Measurements from ENCODE around the gene CACNB1. TPM values are rescaled to one million over a fixed set of nuclear protein-coding genes. Genes with fewer than 3 reads are reported as not detected.

Gene CACNB1
- polyA plus RNA-seq, 1 of the 3 experiments (the other 2 are of a cell fraction): 7.4 TPM

DNA sequence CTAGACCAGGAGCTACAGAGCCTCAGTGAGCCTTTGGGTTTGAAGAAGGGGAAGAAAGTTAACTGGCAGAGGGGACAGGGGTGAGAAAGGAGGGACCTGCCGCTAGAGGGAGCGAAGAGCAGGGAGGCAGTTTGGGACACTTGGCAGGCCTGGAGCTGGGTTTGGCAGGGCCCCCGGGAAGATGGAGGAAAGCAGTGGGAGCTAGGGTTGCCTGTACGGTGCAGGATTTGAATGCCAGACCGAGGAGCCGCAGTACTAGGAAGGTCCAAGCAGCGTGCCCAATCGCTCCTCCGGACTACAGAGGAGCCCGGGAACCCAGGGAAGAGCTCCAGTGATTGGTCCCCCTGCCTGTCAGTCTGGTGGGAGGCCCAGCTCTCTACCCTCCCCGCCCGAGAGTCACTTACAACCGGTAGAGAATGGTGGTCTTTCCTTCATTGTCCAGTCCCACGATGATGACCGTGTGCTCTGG is 32.8 kb downstream of the CACNB1 start (continued):
- TF ChIP-seq, protein P1, sequence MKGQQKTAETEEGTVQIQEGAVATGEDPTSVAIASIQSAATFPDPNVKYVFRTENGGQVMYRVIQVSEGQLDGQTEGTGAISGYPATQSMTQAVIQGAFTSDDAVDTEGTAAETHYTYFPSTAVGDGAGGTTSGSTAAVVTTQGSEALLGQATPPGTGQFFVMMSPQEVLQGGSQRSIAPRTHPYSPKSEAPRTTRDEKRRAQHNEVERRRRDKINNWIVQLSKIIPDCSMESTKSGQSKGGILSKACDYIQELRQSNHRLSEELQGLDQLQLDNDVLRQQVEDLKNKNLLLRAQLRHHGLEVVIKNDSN (IDR thresholded peaks at IDR 0.05; ENCODE audit: borderline replicate concordance, low read depth): no peak
- TF ChIP-seq RCOR1 (IDR thresholded peaks at IDR 0.05; ENCODE audit: low read length) (no peak), TCF12 (IDR thresholded peaks at IDR 0.05) (no peak), NRF1 (IDR thresholded peaks at IDR 0.05; ENCODE audit: low read depth, low read length) (no peak), JUND (IDR thresholded peaks at IDR 0.05) (no peak), MXI1 (IDR thresholded peaks at IDR 0.05; ENCODE audit: low read depth, low read length) (0 out of 2 replicates have a peak, but pooled peaks have one; percentile 37), NFIC (IDR thresholded peaks at IDR 0.05; ENCODE audit: borderline replicate concordance) (no peak; the same call in 1 of the 2 replicates), MEF2A (IDR thresholded peaks at IDR 0.05; ENCODE audit: borderline replicate concordance, low read depth) (no peak), SIN3A (IDR thresholded peaks at IDR 0.05; ENCODE audit: borderline replicate concordance, low read depth, low read length) (peak; percentile 61; the same call in 1 of the 2 replicates)
- TF ChIP-seq, protein P2, sequence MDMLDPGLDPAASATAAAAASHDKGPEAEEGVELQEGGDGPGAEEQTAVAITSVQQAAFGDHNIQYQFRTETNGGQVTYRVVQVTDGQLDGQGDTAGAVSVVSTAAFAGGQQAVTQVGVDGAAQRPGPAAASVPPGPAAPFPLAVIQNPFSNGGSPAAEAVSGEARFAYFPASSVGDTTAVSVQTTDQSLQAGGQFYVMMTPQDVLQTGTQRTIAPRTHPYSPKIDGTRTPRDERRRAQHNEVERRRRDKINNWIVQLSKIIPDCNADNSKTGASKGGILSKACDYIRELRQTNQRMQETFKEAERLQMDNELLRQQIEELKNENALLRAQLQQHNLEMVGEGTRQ (IDR thresholded peaks at IDR 0.05; ENCODE audit: borderline replicate concordance, low read depth, low read length): no peak

DNA sequence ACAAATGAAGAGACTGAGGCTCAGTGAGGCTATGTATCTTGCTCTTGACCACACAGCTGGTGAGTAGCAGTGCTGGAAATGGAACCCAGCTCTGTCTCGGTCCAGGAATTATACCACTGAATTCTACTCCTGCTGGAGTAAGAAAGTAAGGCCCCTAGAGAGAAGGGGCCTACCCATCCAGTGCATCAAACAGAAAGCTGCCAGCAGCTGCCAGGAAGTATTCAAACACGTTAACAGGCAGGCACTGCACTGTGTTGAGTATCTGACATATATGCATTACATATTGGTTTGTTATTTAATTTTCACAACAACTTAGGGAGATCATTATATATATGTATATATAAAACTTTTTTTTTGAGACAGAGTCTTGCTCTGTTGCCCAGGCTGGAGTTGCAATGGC is 35.5 kb downstream of the CACNB1 start:
- H3K9ac ChIP-seq: no peak overlapping the region
- H3K27ac ChIP-seq (ENCODE audit: low read depth in 2 of 2, low read length in 1 of 2): no peak overlapping the region
- no peak overlapping the region for H3K4me2 ChIP-seq
- peaks cover 5% of the 10 kb centered on the region for H3F3A ChIP-seq (replicated peaks; ENCODE audit: insufficient read depth)
- 74% methylated on average over 2 of the region's 2 CpGs for WGBS (ENCODE audit: low lambda C conversion rate)
- no peaks in the 10 kb centered on the region for H3K9me2 ChIP-seq
- DNase-seq: no peak
- no peaks in the 10 kb centered on the region for H4K20me1 ChIP-seq (ENCODE audit: insufficient read depth)
- H2AFZ ChIP-seq (ENCODE audit: low read depth): no peak overlapping the region
- TF ChIP-seq FOXJ3 (CRISPR knock-in tag; IDR thresholded peaks at IDR 0.05): no peak
- no peak for TF ChIP-seq ELF1 (IDR thresholded peaks at IDR 0.05)
- TF ChIP-seq TAF1 (IDR thresholded peaks at IDR 0.05; ENCODE audit: borderline replicate concordance, low read depth, low read length): no peak
- TF ChIP-seq RXRA (IDR thresholded peaks at IDR 0.05; ENCODE audit: borderline replicate concordance, low read depth): no peak
- no peak for TF ChIP-seq MXI1 (IDR thresholded peaks at IDR 0.05; ENCODE audit: low read depth, low read length)
- no peak for TF ChIP-seq NRF1 (IDR thresholded peaks at IDR 0.05; ENCODE audit: low read depth, low read length)
- TF ChIP-seq, protein P3, sequence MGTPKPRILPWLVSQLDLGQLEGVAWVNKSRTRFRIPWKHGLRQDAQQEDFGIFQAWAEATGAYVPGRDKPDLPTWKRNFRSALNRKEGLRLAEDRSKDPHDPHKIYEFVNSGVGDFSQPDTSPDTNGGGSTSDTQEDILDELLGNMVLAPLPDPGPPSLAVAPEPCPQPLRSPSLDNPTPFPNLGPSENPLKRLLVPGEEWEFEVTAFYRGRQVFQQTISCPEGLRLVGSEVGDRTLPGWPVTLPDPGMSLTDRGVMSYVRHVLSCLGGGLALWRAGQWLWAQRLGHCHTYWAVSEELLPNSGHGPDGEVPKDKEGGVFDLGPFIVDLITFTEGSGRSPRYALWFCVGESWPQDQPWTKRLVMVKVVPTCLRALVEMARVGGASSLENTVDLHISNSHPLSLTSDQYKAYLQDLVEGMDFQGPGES (IDR thresholded peaks at IDR 0.05; ENCODE audit: low read depth, low read length): no peak
- TF ChIP-seq, protein P4, sequence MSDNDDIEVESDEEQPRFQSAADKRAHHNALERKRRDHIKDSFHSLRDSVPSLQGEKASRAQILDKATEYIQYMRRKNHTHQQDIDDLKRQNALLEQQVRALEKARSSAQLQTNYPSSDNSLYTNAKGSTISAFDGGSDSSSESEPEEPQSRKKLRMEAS (IDR thresholded peaks at IDR 0.05; ENCODE audit: low read depth): no peak
- no peak for TF ChIP-seq SMC3 (IDR thresholded peaks at IDR 0.05; ENCODE audit: low read depth, low read length)
- TF ChIP-seq, protein P5, sequence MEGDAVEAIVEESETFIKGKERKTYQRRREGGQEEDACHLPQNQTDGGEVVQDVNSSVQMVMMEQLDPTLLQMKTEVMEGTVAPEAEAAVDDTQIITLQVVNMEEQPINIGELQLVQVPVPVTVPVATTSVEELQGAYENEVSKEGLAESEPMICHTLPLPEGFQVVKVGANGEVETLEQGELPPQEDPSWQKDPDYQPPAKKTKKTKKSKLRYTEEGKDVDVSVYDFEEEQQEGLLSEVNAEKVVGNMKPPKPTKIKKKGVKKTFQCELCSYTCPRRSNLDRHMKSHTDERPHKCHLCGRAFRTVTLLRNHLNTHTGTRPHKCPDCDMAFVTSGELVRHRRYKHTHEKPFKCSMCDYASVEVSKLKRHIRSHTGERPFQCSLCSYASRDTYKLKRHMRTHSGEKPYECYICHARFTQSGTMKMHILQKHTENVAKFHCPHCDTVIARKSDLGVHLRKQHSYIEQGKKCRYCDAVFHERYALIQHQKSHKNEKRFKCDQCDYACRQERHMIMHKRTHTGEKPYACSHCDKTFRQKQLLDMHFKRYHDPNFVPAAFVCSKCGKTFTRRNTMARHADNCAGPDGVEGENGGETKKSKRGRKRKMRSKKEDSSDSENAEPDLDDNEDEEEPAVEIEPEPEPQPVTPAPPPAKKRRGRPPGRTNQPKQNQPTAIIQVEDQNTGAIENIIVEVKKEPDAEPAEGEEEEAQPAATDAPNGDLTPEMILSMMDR (IDR thresholded peaks at IDR 0.05): no peak
- no peak for TF ChIP-seq RFX5 (IDR thresholded peaks at IDR 0.05; ENCODE audit: low read length)
- TF ChIP-seq RAD21 (IDR thresholded peaks at IDR 0.05; ENCODE audit: low read length): no peak
- no peak for TF ChIP-seq JUND (IDR thresholded peaks at IDR 0.05)
- TF ChIP-seq TCF12 (IDR thresholded peaks at IDR 0.05): no peak
- TF ChIP-seq NFIC (IDR thresholded peaks at IDR 0.05; ENCODE audit: borderline replicate concordance): no peak
- TF ChIP-seq FOXM1 (IDR thresholded peaks at IDR 0.05; ENCODE audit: low read depth): no peak
- no peak for TF ChIP-seq YY1 (IDR thresholded peaks at IDR 0.05; ENCODE audit: low read depth)
- ChIA-PET CTCF (interaction anchor here (0.6 to 1.8 kb wide), 2 partner anchors 13 to 545 kb away, joined by 3 to 7 read pairs; no protein-coding TSS in a partner anchor), POLR2A (no interaction called here)
- peaks cover 0 to 3% of the 10 kb centered on the region in 2 experiments; a peak in 2 of 4 replicates for H3K4me1 ChIP-seq (ENCODE audit: control insufficient read depth in 1 of 2, insufficient read depth in 2 of 2, low read depth in 1 of 2, low read length in 1 of 2)
- no peaks in the 10 kb centered on the region for H3K36me3 ChIP-seq (replicated peaks in 1 of 2; ENCODE audit: control insufficient read depth in 1 of 2, insufficient read depth in 2 of 2, low read length in 1 of 2)
- H3K27me3 ChIP-seq (ENCODE audit: insufficient read depth): no peaks in the 10 kb centered on the region
- no peak overlapping the region for H3K4me3 ChIP-seq (ENCODE audit: low read depth in 2 of 2, low read length in 1 of 2)
- H3K79me2 ChIP-seq (ENCODE audit: insufficient read depth): no peaks in the 10 kb centered on the region
- no peaks in the 10 kb centered on the region for H3K9me3 ChIP-seq
